Hepatocyte (in vitro differentiated cells): ENCODE data around the gene PRKRA.

Experiments
- EZH2 ChIP-seq: fragments of 200-600 bp; sonication (generic); IDR thresholded peaks from 2 replicates; pipeline ENCODE4 v1.6.1; 2016; ENCODE audit warnings: antibody characterized with exemption, mild to moderate bottlenecking, borderline replicate concordance
- EZH2phosphoT487 ChIP-seq: fragments of 200-600 bp; sonication (generic); IDR thresholded peaks from one replicate; pipeline ENCODE4 v1.6.1; 2018; ENCODE audit warnings: antibody characterized with exemption, mild to moderate bottlenecking, low read depth, moderate library complexity; ENCODE audit not compliant: unreplicated experiment, severe bottlenecking
- TF ChIP-seq, protein P1 (sequence below): fragments of 200-600 bp; sonication (generic); IDR thresholded peaks from 2 replicates; pipeline ENCODE4 v1.5.1; 2016; ENCODE audit warnings: antibody characterized with exemption, mild to moderate bottlenecking; ENCODE audit not compliant: poor library complexity

DNA sequence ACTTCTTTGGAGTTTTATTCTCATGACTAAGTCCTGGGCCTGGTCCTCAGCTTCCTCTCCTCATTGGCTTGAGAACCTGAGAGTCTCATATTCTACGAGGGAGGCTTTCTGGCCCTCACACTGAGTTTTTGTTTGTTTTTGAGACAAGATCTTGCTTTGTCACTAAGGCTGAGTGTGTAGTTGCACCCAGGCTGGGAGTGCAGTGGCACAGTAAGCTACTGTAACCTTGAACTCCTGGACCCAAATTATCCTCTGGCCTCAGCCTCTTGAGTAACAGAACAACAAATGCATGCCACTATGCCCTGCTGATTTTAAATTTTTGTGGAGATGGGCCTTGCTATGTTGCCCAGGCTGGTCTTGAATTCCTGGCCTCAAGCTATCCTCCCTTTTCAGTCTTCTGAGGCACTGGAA, 22.6 kb downstream of the PRKRA start:
- TF ChIP-seq EZH2 = no peak
- TF ChIP-seq, protein P1, sequence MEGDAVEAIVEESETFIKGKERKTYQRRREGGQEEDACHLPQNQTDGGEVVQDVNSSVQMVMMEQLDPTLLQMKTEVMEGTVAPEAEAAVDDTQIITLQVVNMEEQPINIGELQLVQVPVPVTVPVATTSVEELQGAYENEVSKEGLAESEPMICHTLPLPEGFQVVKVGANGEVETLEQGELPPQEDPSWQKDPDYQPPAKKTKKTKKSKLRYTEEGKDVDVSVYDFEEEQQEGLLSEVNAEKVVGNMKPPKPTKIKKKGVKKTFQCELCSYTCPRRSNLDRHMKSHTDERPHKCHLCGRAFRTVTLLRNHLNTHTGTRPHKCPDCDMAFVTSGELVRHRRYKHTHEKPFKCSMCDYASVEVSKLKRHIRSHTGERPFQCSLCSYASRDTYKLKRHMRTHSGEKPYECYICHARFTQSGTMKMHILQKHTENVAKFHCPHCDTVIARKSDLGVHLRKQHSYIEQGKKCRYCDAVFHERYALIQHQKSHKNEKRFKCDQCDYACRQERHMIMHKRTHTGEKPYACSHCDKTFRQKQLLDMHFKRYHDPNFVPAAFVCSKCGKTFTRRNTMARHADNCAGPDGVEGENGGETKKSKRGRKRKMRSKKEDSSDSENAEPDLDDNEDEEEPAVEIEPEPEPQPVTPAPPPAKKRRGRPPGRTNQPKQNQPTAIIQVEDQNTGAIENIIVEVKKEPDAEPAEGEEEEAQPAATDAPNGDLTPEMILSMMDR = no peak
- no peak for TF ChIP-seq EZH2phosphoT487
